HEK293 (cell line): ENCODE data around the gene TTLL13.

Source experiments
- ATF2 ChIP-seq: fragments of 450-650 bp; formaldehyde crosslinking; IDR thresholded peaks from 2 replicates; pipeline ENCODE4 v1.5.1; 2016; ENCODE audit warnings: missing biosample characterization, missing genetic modification characterization, low read depth
- MYNN ChIP-seq: fragments of 450-650 bp; formaldehyde crosslinking; IDR thresholded peaks from 2 replicates; pipeline ENCODE4 v1.5.1; 2016; ENCODE audit warnings: missing biosample characterization, missing genetic modification characterization, borderline replicate concordance
- ZNF169 ChIP-seq: fragments of 450-650 bp; formaldehyde crosslinking; IDR thresholded peaks from 2 replicates; pipeline ENCODE4 v1.5.1; 2016; ENCODE audit warnings: missing biosample characterization, missing genetic modification characterization
- ZNF184 ChIP-seq: fragments of 450-650 bp; IDR thresholded peaks from 2 replicates; pipeline ENCODE4 v1.5.1; 2018; ENCODE audit warnings: missing biosample characterization, mild to moderate bottlenecking, missing genetic modification characterization
- ZNF24 ChIP-seq: fragments of 450-650 bp; formaldehyde crosslinking; IDR thresholded peaks from 2 replicates; pipeline ENCODE4 v1.5.1; 2016; ENCODE audit warnings: missing biosample characterization, missing genetic modification characterization
- ZNF560 ChIP-seq: fragments of 450-650 bp; formaldehyde crosslinking; IDR thresholded peaks from 2 replicates; pipeline ENCODE4 v1.5.1; 2017; ENCODE audit warnings: missing biosample characterization, missing genetic modification characterization, borderline replicate concordance
- TF ChIP-seq, protein P1 (sequence below): fragments of 450-650 bp; formaldehyde crosslinking; IDR thresholded peaks from 2 replicates; pipeline ENCODE4 v1.5.1; 2016; ENCODE audit warnings: missing biosample characterization, missing genetic modification characterization
- TF ChIP-seq, protein P2 (sequence below): fragments of 450-650 bp; formaldehyde crosslinking; IDR thresholded peaks from 2 replicates; pipeline ENCODE4 v1.5.1; 2016; ENCODE audit warnings: missing biosample characterization, missing genetic modification characterization

GRCh38 chr15:90301707-90302300 lies 52.4 kb downstream of the TTLL13 start:
- TF ChIP-seq, protein P1, sequence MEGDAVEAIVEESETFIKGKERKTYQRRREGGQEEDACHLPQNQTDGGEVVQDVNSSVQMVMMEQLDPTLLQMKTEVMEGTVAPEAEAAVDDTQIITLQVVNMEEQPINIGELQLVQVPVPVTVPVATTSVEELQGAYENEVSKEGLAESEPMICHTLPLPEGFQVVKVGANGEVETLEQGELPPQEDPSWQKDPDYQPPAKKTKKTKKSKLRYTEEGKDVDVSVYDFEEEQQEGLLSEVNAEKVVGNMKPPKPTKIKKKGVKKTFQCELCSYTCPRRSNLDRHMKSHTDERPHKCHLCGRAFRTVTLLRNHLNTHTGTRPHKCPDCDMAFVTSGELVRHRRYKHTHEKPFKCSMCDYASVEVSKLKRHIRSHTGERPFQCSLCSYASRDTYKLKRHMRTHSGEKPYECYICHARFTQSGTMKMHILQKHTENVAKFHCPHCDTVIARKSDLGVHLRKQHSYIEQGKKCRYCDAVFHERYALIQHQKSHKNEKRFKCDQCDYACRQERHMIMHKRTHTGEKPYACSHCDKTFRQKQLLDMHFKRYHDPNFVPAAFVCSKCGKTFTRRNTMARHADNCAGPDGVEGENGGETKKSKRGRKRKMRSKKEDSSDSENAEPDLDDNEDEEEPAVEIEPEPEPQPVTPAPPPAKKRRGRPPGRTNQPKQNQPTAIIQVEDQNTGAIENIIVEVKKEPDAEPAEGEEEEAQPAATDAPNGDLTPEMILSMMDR (tag by site-specific recombination) = no peak
- TF ChIP-seq ZNF169 (tag by site-specific recombination) (no peak), ZNF24 (no peak), ZNF184 (tag by site-specific recombination) (no peak), ZNF560 (tag by site-specific recombination) (no peak), MYNN (tag by site-specific recombination) (no peak), ATF2 (tag by site-specific recombination) (no peak)
- TF ChIP-seq, protein P2, sequence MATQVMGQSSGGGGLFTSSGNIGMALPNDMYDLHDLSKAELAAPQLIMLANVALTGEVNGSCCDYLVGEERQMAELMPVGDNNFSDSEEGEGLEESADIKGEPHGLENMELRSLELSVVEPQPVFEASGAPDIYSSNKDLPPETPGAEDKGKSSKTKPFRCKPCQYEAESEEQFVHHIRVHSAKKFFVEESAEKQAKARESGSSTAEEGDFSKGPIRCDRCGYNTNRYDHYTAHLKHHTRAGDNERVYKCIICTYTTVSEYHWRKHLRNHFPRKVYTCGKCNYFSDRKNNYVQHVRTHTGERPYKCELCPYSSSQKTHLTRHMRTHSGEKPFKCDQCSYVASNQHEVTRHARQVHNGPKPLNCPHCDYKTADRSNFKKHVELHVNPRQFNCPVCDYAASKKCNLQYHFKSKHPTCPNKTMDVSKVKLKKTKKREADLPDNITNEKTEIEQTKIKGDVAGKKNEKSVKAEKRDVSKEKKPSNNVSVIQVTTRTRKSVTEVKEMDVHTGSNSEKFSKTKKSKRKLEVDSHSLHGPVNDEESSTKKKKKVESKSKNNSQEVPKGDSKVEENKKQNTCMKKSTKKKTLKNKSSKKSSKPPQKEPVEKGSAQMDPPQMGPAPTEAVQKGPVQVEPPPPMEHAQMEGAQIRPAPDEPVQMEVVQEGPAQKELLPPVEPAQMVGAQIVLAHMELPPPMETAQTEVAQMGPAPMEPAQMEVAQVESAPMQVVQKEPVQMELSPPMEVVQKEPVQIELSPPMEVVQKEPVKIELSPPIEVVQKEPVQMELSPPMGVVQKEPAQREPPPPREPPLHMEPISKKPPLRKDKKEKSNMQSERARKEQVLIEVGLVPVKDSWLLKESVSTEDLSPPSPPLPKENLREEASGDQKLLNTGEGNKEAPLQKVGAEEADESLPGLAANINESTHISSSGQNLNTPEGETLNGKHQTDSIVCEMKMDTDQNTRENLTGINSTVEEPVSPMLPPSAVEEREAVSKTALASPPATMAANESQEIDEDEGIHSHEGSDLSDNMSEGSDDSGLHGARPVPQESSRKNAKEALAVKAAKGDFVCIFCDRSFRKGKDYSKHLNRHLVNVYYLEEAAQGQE (tag by site-specific recombination) = no peak
